DOHH2 (cell line): ENCODE data around the gene POU2AF3.

ENCODE experiments used
- CTCF ChIP-seq: fragments of 200-600 bp; sonication (generic); IDR thresholded peaks from one replicate; pipeline ENCODE4 v1.5.1; 2014; ENCODE audit warnings: antibody characterized with exemption, mild to moderate bottlenecking, low read depth, low read length; ENCODE audit not compliant: poor library complexity, severe bottlenecking
- EZH2phosphoT487 ChIP-seq: fragments of 200-600 bp; sonication (generic); IDR thresholded peaks from 2 replicates; pipeline ENCODE4 v1.6.1; 2017; ENCODE audit warnings: borderline replicate concordance, mild to moderate bottlenecking, antibody characterized with exemption, low read length, moderate library complexity, mixed read lengths

GRCh38 chr11:111297696-111298095 is 650 bp upstream of the POU2AF3 start:
- TF ChIP-seq CTCF (no peak), EZH2phosphoT487 (no peak)
